SK-N-SH treated with all-trans-retinoic acid at 6 μM for 48 hours (cell line): ENCODE data around the gene PPL.

Experiments used
- ATAC-seq: fragments of 200-7000 bp; cut with Tn5 transposase; 3 replicates; pipeline ENCODE4 v1.9.1; 2020; ENCODE audit warnings: mild to moderate bottlenecking, moderate library complexity
- BACH2 ChIP-seq: fragments of 250-450 bp; sonication (Bioruptor Pico); IDR thresholded peaks from 2 replicates; pipeline ENCODE4 v1.9.0; 2021; ENCODE audit warnings: mild to moderate bottlenecking, borderline replicate concordance
- ESRRG ChIP-seq: fragments of 250-450 bp; sonication (Bioruptor Pico); IDR thresholded peaks from 2 replicates; pipeline ENCODE4 v1.6.1; 2021; ENCODE audit warnings: mild to moderate bottlenecking
- GLIS3 ChIP-seq: fragments of 250-450 bp; sonication (Bioruptor Pico); IDR thresholded peaks from 2 replicates; pipeline ENCODE4 v1.5.0; 2020; ENCODE audit warnings: mild to moderate bottlenecking, moderate library complexity
- ISL1 ChIP-seq: fragments of 250-450 bp; sonication (Bioruptor Pico); IDR thresholded peaks from 2 replicates; pipeline ENCODE4 v2.1.2; 2022; ENCODE audit warnings: mild to moderate bottlenecking, moderate library complexity
- OSR1 ChIP-seq: fragments of 250-450 bp; sonication (Bioruptor Pico); IDR thresholded peaks from 2 replicates; pipeline ENCODE4 v1.8.0; 2022; ENCODE audit warnings: moderate library complexity, mild to moderate bottlenecking, inconsistent platforms
- PPARA ChIP-seq: fragments of 250-450 bp; sonication (Bioruptor Pico); IDR thresholded peaks from 2 replicates; pipeline ENCODE4 v1.5.0; 2020; ENCODE audit warnings: mild to moderate bottlenecking, borderline replicate concordance
- RARB ChIP-seq: fragments of 250-450 bp; sonication (Bioruptor Pico); IDR thresholded peaks from 2 replicates; pipeline ENCODE4 v1.8.0; 2021; ENCODE audit warnings: mild to moderate bottlenecking, moderate library complexity
- SNAI2 ChIP-seq: fragments of 250-450 bp; sonication (Bioruptor Pico); IDR thresholded peaks from 2 replicates; pipeline ENCODE4 v1.5.0; 2020; ENCODE audit warnings: mild to moderate bottlenecking, moderate library complexity
- TCF4 ChIP-seq: fragments of 250-450 bp; sonication (Bioruptor Pico); IDR thresholded peaks from 2 replicates; pipeline ENCODE4 v1.8.0; 2021; ENCODE audit warnings: mild to moderate bottlenecking, moderate library complexity, borderline replicate concordance
- TOX ChIP-seq: fragments of 250-450 bp; sonication (Bioruptor Pico); IDR thresholded peaks from 2 replicates; pipeline ENCODE4 v1.8.0; 2021; ENCODE audit warnings: mild to moderate bottlenecking, moderate library complexity, borderline replicate concordance
- ZC3H10 ChIP-seq: fragments of 250-450 bp; sonication (Bioruptor Pico); IDR thresholded peaks from 2 replicates; pipeline ENCODE4 v1.5.1; 2021; ENCODE audit warnings: mild to moderate bottlenecking, moderate library complexity
- ZFP3 ChIP-seq: fragments of 250-450 bp; sonication (Bioruptor Pico); IDR thresholded peaks from 2 replicates; pipeline ENCODE4 v1.5.0; 2020; ENCODE audit warnings: mild to moderate bottlenecking, moderate library complexity
- ZFP30 ChIP-seq: fragments of 450-650 bp; formaldehyde crosslinking; IDR thresholded peaks from 2 replicates; pipeline ENCODE4 v1.5.0; 2022; ENCODE audit warnings: mild to moderate bottlenecking, moderate library complexity
- ZNF565 ChIP-seq: fragments of 450-650 bp; formaldehyde crosslinking; conservative IDR thresholded peaks from 2 replicates; pipeline ENCODE4 v1.5.0; 2020; ENCODE audit warnings: low read depth, mild to moderate bottlenecking, moderate library complexity
- ZNF8 ChIP-seq: fragments of 450-650 bp; formaldehyde crosslinking; IDR thresholded peaks from 2 replicates; pipeline ENCODE4 v1.5.0; 2020; ENCODE audit warnings: mild to moderate bottlenecking, moderate library complexity
- TF ChIP-seq, protein P1 (sequence below): fragments of 250-450 bp; sonication (Bioruptor Pico); IDR thresholded peaks from 2 replicates; pipeline ENCODE4 v1.5.0; 2020; ENCODE audit warnings: mild to moderate bottlenecking, moderate library complexity
- TF ChIP-seq, protein P2 (sequence below): fragments of 250-450 bp; sonication (Bioruptor Pico); IDR thresholded peaks from 2 replicates; pipeline ENCODE4 v1.5.1; 2020; ENCODE audit warnings: low read depth, mild to moderate bottlenecking, moderate library complexity
- TF ChIP-seq, protein P3 (sequence below): fragments of 250-450 bp; sonication (Bioruptor Pico); IDR thresholded peaks from 2 replicates; pipeline ENCODE4 v1.8.0; 2020; ENCODE audit warnings: mild to moderate bottlenecking, moderate library complexity, borderline replicate concordance
- TF ChIP-seq, protein P4 (sequence below): fragments of 250-450 bp; sonication (Bioruptor Pico); IDR thresholded peaks from 2 replicates; pipeline ENCODE4 v1.8.0; 2021; ENCODE audit warnings: low read depth, mild to moderate bottlenecking, moderate library complexity, borderline replicate concordance
- TF ChIP-seq, protein P5 (sequence below): fragments of 250-450 bp; sonication (Bioruptor Pico); IDR thresholded peaks from 2 replicates; pipeline ENCODE4 v1.5.1; 2021; ENCODE audit warnings: mild to moderate bottlenecking, moderate library complexity

Gene PPL

DNA sequence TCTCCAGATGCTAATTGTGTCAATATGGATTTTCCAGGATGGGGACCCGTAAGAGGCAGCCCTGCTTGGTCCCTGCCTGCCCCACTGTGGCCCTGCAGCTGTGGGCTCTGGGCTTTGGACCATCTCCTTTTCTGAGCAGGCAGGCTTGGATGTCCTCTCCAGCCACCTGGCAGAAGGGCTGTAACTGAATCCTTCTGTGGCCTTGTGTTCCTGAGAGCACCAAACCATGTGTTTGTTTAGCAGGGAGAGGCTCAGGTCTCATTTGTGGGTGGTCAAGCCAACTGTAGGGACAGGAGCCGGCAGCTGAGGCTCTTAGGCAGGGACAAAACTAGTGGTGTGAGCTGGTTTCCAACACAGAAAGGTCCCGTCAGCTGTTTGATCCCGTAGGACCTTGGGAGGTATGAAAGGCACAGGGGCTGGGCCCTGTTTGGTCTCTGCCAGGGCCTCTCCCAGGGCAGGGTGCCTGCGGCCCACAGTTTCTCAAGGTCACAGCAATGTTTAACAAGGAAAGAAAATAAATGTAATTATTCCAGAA is 39.7 kb upstream of the PPL start:
- no peak for TF ChIP-seq ZC3H10 (CRISPR knock-in tag)
- TF ChIP-seq SNAI2 (CRISPR knock-in tag): no peak
- TF ChIP-seq, protein P1, sequence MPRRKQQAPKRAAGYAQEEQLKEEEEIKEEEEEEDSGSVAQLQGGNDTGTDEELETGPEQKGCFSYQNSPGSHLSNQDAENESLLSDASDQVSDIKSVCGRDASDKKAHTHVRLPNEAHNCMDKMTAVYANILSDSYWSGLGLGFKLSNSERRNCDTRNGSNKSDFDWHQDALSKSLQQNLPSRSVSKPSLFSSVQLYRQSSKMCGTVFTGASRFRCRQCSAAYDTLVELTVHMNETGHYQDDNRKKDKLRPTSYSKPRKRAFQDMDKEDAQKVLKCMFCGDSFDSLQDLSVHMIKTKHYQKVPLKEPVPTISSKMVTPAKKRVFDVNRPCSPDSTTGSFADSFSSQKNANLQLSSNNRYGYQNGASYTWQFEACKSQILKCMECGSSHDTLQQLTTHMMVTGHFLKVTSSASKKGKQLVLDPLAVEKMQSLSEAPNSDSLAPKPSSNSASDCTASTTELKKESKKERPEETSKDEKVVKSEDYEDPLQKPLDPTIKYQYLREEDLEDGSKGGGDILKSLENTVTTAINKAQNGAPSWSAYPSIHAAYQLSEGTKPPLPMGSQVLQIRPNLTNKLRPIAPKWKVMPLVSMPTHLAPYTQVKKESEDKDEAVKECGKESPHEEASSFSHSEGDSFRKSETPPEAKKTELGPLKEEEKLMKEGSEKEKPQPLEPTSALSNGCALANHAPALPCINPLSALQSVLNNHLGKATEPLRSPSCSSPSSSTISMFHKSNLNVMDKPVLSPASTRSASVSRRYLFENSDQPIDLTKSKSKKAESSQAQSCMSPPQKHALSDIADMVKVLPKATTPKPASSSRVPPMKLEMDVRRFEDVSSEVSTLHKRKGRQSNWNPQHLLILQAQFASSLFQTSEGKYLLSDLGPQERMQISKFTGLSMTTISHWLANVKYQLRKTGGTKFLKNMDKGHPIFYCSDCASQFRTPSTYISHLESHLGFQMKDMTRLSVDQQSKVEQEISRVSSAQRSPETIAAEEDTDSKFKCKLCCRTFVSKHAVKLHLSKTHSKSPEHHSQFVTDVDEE: no peak
- no peak for TF ChIP-seq ZNF565
- no peak for TF ChIP-seq ZFP3 (CRISPR knock-in tag)
- TF ChIP-seq ZNF8 (CRISPR knock-in tag): no peak
- TF ChIP-seq RARB (CRISPR knock-in tag): no peak
- TF ChIP-seq GLIS3 (CRISPR knock-in tag): no peak
- TF ChIP-seq, protein P2, sequence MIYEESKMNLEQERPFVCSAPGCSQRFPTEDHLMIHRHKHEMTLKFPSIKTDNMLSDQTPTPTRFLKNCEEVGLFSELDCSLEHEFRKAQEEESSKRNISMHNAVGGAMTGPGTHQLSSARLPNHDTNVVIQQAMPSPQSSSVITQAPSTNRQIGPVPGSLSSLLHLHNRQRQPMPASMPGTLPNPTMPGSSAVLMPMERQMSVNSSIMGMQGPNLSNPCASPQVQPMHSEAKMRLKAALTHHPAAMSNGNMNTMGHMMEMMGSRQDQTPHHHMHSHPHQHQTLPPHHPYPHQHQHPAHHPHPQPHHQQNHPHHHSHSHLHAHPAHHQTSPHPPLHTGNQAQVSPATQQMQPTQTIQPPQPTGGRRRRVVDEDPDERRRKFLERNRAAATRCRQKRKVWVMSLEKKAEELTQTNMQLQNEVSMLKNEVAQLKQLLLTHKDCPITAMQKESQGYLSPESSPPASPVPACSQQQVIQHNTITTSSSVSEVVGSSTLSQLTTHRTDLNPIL: no peak
- no peak for TF ChIP-seq ZFP30 (CRISPR knock-in tag)
- no peak for ATAC-seq

DNA sequence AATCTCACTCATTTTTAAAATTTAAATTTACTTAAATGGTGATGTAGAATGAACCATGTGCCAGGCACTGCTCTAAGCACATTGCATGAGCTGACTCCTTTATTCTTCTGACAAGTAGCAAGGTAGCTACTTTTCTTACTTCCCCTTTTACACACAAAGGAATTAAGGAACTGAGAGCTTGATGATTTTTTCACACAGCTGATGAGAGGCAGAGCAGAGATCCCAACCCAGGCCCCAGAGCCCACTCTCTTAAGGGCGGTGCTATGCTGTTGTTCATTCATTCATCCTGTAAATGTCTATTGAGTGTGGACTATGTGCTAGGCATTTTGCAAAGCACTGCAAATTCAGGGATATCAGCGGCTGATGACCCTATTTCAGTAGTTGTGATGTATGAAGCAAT is 39.1 kb upstream of the PPL start:
- TF ChIP-seq RARB (CRISPR knock-in tag) (no peak), ESRRG (CRISPR knock-in tag) (no peak), BACH2 (CRISPR knock-in tag) (no peak), ZFP30 (CRISPR knock-in tag) (no peak), PPARA (no peak), SNAI2 (CRISPR knock-in tag) (no peak), TCF4 (CRISPR knock-in tag) (no peak), OSR1 (CRISPR knock-in tag) (no peak), ZNF8 (CRISPR knock-in tag) (no peak), TOX (no peak)
- ATAC-seq: no peak

DNA sequence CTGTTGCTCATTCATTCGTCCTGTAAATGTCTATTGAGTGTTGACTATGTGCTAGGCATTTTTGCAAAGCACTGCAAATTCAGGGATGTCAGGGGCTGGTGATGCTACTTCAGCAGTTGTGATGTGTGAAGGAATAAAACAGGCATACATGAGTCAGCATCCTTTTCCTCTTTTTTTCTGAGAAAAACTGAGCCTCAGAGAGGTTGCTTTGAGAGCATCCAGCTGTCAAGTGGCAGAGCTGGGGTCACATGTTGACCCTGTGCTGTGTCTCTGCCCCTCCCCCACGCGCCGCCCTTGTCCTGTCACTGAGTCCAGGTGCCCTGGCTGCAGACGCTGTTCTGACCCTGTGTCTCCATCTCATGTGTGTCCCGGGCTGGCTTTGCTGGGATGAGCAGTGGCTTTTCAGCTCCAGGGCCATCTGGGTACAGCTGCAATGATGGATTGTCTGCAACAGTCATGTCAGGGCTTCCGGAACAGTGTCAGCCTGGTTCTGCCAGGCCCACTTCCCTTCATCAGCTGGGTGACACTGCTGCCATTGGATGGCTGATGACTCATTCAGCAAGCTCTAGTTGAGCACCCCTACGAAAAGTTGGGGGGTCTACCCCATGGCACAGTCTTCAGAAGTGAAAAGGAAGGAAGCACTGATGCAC is 36.1 kb upstream of the PPL start:
- no peak for ATAC-seq
- TF ChIP-seq, protein P3, sequence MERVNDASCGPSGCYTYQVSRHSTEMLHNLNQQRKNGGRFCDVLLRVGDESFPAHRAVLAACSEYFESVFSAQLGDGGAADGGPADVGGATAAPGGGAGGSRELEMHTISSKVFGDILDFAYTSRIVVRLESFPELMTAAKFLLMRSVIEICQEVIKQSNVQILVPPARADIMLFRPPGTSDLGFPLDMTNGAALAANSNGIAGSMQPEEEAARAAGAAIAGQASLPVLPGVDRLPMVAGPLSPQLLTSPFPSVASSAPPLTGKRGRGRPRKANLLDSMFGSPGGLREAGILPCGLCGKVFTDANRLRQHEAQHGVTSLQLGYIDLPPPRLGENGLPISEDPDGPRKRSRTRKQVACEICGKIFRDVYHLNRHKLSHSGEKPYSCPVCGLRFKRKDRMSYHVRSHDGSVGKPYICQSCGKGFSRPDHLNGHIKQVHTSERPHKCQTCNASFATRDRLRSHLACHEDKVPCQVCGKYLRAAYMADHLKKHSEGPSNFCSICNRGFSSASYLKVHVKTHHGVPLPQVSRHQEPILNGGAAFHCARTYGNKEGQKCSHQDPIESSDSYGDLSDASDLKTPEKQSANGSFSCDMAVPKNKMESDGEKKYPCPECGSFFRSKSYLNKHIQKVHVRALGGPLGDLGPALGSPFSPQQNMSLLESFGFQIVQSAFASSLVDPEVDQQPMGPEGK (CRISPR knock-in tag): no peak
- TF ChIP-seq, protein P4, sequence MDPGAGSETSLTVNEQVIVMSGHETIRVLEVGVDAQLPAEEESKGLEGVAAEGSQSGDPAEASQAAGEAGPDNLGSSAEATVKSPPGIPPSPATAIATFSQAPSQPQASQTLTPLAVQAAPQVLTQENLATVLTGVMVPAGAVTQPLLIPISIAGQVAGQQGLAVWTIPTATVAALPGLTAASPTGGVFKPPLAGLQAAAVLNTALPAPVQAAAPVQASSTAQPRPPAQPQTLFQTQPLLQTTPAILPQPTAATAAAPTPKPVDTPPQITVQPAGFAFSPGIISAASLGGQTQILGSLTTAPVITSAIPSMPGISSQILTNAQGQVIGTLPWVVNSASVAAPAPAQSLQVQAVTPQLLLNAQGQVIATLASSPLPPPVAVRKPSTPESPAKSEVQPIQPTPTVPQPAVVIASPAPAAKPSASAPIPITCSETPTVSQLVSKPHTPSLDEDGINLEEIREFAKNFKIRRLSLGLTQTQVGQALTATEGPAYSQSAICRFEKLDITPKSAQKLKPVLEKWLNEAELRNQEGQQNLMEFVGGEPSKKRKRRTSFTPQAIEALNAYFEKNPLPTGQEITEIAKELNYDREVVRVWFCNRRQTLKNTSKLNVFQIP (CRISPR knock-in tag): no peak
- TF ChIP-seq ZNF8 (CRISPR knock-in tag) (no peak), ISL1 (CRISPR knock-in tag) (no peak), SNAI2 (CRISPR knock-in tag) (no peak), GLIS3 (CRISPR knock-in tag) (no peak), ZC3H10 (CRISPR knock-in tag) (no peak), TCF4 (CRISPR knock-in tag) (no peak)
- TF ChIP-seq, protein P5, sequence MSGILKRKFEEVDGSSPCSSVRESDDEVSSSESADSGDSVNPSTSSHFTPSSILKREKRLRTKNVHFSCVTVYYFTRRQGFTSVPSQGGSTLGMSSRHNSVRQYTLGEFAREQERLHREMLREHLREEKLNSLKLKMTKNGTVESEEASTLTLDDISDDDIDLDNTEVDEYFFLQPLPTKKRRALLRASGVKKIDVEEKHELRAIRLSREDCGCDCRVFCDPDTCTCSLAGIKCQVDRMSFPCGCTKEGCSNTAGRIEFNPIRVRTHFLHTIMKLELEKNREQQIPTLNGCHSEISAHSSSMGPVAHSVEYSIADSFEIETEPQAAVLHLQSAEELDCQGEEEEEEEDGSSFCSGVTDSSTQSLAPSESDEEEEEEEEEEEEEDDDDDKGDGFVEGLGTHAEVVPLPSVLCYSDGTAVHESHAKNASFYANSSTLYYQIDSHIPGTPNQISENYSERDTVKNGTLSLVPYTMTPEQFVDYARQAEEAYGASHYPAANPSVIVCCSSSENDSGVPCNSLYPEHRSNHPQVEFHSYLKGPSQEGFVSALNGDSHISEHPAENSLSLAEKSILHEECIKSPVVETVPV: no peak
